ENCODE results near the gene MMGT1. TPM values are rescaled to one million over a fixed set of nuclear protein-coding genes. Genes with fewer than 3 reads are reported as not detected.

MMGT1 gene
- total RNA-seq, 1 donor, result 40.2 TPM

- DNase-seq (ENCODE audit: low read depth), result no peak
- no peak for TF ChIP-seq CTCF (IDR thresholded peaks at IDR 0.05; ENCODE audit: insufficient read depth, low read length)
Measured at GRCh38 chrX:135981010-135981409, 7.2 kb upstream of the MMGT1 start.

GRCh38 chrX:135977611-135978010 is 3.8 kb upstream of the MMGT1 start:
- no peak for DNase-seq (ENCODE audit: low read depth)
- no peak for TF ChIP-seq CTCF (IDR thresholded peaks at IDR 0.05; ENCODE audit: insufficient read depth, low read length)
- no peak overlapping the region for H3K4me3 ChIP-seq (ENCODE audit: low read depth, low read length)

More at GRCh38 chrX:135981010-135981409, 7.2 kb upstream of the MMGT1 start:
- H3K4me3 ChIP-seq (ENCODE audit: low read depth, low read length), result no peak overlapping the region

- no peak for TF ChIP-seq CTCF (IDR thresholded peaks at IDR 0.05; ENCODE audit: insufficient read depth, low read length)
- no peak for DNase-seq (ENCODE audit: low read depth)
- H3K4me3 ChIP-seq (ENCODE audit: low read depth, low read length), result no peak overlapping the region
Measured at GRCh38 chrX:135975421-135975820, 1.6 kb upstream of the MMGT1 start.

- DNase-seq (ENCODE audit: low read depth), result peak; percentile 60
- H3K4me3 ChIP-seq (ENCODE audit: low read depth, low read length), result peak overlapping the region; percentile 60
- no peak for TF ChIP-seq CTCF (IDR thresholded peaks at IDR 0.05; ENCODE audit: insufficient read depth, low read length)
Measured at GRCh38 chrX:135974279-135974856, 580 bp upstream of the MMGT1 start.

GRCh38 chrX:135973025-135973547 is 702 bp downstream of the MMGT1 start:
- DNase-seq (ENCODE audit: low read depth), result peak; percentile 30
- peak overlapping the region; percentile 83 for H3K4me3 ChIP-seq (ENCODE audit: low read depth, low read length)
- no peak for TF ChIP-seq CTCF (IDR thresholded peaks at IDR 0.05; ENCODE audit: insufficient read depth, low read length)

- no peak for TF ChIP-seq CTCF (IDR thresholded peaks at IDR 0.05; ENCODE audit: insufficient read depth, low read length)
- no peak for DNase-seq (ENCODE audit: low read depth)
- H3K4me3 ChIP-seq (ENCODE audit: low read depth, low read length), result no peak overlapping the region
Measured at GRCh38 chrX:135951291-135951690, 22.5 kb downstream of the MMGT1 start.

GRCh38 chrX:135944486-135944885 is 29.3 kb downstream of the MMGT1 start:
- no peak for TF ChIP-seq CTCF (IDR thresholded peaks at IDR 0.05; ENCODE audit: insufficient read depth, low read length)
- DNase-seq (ENCODE audit: low read depth), result no peak
- no peak overlapping the region for H3K4me3 ChIP-seq (ENCODE audit: low read depth, low read length)

All from fibroblast of the aortic adventitia (primary cell).